IPS-15b (cell line): ENCODE results near the gene BCAS3.

ENCODE experiments used
- H3K27me3 ChIP-seq: one replicate; pipeline ENCODE4 v1.6.1; 2013; ENCODE audit warnings: low read length; ENCODE audit not compliant: control insufficient read depth, insufficient read depth
- H3K36me3 ChIP-seq: one replicate; pipeline ENCODE4 v1.6.1; 2013; ENCODE audit warnings: low read length; ENCODE audit not compliant: control insufficient read depth, insufficient read depth
- H3K4me1 ChIP-seq: one replicate; pipeline ENCODE4 v1.6.1; 2013; ENCODE audit warnings: mild to moderate bottlenecking, low read length; ENCODE audit not compliant: control insufficient read depth, insufficient read depth
- H3K4me3 ChIP-seq: one replicate; pipeline ENCODE4 v1.5.1; 2013; ENCODE audit warnings: low read depth, low read length
- H3K9ac ChIP-seq: one replicate; pipeline ENCODE4 v1.6.1; 2013; ENCODE audit warnings: low read depth, mild to moderate bottlenecking, low read length
- H3K9me3 ChIP-seq: one replicate; pipeline ENCODE4 v1.6.1; 2013; ENCODE audit warnings: mild to moderate bottlenecking, low read length; ENCODE audit not compliant: control insufficient read depth, insufficient read depth

BCAS3 gene

DNA sequence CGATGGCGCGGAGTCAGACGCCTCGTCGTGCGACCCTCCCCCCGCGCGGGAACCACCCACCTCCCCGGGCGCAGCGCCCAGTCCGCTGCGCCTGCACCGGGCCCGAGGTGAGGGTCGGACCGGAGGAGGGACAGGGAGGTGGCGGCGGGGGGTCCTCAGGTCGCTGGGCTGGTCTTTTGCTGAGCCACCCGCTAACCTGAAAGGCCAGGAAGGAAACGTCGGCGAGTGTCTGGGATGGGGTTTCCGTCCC, 726.9 kb downstream of the BCAS3 start:
- Histone ChIP-seq H3K4me1 (no peaks in the 10 kb centered on the region), H3K4me3 (peak overlapping the region; percentile 37), H3K27me3 (peaks cover 94% of the 10 kb centered on the region), H3K36me3 (no peaks in the 10 kb centered on the region), H3K9me3 (no peaks in the 10 kb centered on the region), H3K9ac (no peak overlapping the region)

DNA sequence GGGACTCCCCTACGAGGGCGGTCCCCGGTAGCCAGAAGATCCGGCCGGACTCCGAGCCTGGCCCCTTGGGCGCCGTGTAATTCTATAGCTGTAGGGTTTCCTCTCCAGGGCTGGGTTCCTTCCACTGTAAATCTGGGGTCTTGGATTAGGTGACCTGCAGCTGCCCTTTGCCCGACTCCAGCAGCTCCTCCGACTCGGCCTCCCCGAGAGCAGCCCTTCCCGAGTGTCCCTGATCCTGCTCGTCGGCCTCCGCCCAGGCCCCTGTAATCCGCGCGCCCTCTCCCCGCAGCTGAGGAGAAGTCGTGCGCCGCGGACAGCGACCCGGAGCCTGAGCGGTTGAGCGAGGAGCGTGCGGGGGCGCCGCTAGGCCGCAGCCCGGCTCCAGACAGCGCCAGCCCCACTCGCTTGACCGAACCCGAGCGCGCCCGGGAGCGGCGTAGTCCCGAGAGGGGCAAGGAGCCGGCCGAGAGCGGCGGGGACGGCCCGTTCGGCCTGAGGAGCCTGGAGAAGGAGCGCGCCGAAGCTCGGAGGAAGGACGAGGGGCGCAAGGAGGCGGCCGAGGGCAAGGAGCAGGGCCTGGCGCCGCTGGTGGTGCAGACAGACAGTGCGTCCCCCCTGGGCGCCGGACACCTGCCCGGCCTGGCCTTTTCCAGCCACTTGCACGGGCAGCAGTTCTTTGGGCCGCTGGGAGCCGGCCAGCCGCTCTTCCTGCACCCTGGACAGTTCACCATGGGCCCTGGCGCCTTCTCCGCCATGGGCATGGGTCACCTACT, 727.4 kb downstream of the BCAS3 start:
- Histone ChIP-seq H3K36me3 (no peaks in the 10 kb centered on the region), H3K4me3 (peak overlapping the region; percentile 37), H3K9me3 (no peaks in the 10 kb centered on the region), H3K4me1 (no peaks in the 10 kb centered on the region), H3K9ac (no peak overlapping the region), H3K27me3 (peaks cover 97% of the 10 kb centered on the region)

DNA sequence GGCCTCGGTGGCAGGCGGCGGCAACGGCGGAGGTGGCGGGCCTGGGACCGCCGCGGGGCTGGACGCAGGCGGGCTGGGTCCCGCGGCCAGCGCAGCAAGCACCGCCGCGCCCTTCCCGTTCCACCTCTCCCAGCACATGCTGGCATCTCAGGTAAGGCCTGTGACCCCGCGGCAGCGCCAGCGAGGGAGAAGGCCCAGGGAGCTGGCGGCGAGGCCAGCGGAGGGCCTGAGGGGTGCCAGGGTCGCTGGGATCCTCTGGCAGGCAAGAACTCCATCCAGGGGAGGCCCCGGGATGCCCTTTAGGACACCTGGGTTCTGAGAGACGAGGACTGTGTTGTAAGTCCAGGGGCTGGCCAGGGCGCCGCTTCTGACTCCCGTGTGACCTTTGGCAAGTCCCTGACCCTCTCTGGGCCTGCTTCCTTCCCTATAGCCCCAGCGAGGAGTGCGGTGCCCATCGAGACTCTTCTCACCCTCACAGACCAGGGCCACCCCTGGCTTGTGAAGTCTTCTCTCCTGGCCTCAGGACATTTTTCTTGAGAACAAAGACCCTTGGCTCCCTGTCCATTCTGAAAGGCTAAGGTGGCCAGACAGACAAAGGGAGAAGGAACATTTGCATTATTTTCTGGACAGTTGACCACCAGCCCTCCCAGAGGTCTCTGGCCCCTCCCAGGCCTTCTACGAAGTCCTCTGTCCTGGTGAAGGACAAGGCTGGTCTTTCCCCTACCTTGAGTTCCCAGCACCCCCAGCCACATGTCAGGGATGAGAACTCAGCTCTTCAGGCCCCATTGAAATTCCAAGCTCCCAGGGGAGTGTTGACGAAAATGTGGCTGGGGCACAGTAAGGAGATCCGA, 728.3 kb downstream of the BCAS3 start:
- Histone ChIP-seq H3K9ac (no peak overlapping the region), H3K4me1 (no peaks in the 10 kb centered on the region), H3K27me3 (peaks cover 97% of the 10 kb centered on the region), H3K4me3 (no peak overlapping the region), H3K9me3 (no peaks in the 10 kb centered on the region), H3K36me3 (no peaks in the 10 kb centered on the region)

GRCh38 chr17:61406537-61406845, 728.8 kb downstream of the BCAS3 start:
- no peak overlapping the region for H3K9ac ChIP-seq
- no peaks in the 10 kb centered on the region for H3K36me3 ChIP-seq
- no peaks in the 10 kb centered on the region for H3K4me1 ChIP-seq
- H3K27me3 ChIP-seq = peaks cover 96% of the 10 kb centered on the region
- peak overlapping the region; percentile 5 for H3K4me3 ChIP-seq
- H3K9me3 ChIP-seq = no peaks in the 10 kb centered on the region

GRCh38 chr17:61406971-61407911, 729.6 kb downstream of the BCAS3 start:
- H3K27me3 ChIP-seq = peaks cover 93% of the 10 kb centered on the region
- no peaks in the 10 kb centered on the region for H3K4me1 ChIP-seq
- no peaks in the 10 kb centered on the region for H3K9me3 ChIP-seq
- no peaks in the 10 kb centered on the region for H3K36me3 ChIP-seq
- H3K9ac ChIP-seq = no peak overlapping the region
- peak overlapping the region; percentile 28 for H3K4me3 ChIP-seq

GRCh38 chr17:61408151-61409041, 730.7 kb downstream of the BCAS3 start:
- no peak overlapping the region for H3K9ac ChIP-seq
- peak overlapping the region; percentile 28 for H3K4me3 ChIP-seq
- H3K36me3 ChIP-seq = no peaks in the 10 kb centered on the region
- no peaks in the 10 kb centered on the region for H3K9me3 ChIP-seq
- peaks cover 88% of the 10 kb centered on the region for H3K27me3 ChIP-seq
- peaks cover 2% of the 10 kb centered on the region for H3K4me1 ChIP-seq

DNA sequence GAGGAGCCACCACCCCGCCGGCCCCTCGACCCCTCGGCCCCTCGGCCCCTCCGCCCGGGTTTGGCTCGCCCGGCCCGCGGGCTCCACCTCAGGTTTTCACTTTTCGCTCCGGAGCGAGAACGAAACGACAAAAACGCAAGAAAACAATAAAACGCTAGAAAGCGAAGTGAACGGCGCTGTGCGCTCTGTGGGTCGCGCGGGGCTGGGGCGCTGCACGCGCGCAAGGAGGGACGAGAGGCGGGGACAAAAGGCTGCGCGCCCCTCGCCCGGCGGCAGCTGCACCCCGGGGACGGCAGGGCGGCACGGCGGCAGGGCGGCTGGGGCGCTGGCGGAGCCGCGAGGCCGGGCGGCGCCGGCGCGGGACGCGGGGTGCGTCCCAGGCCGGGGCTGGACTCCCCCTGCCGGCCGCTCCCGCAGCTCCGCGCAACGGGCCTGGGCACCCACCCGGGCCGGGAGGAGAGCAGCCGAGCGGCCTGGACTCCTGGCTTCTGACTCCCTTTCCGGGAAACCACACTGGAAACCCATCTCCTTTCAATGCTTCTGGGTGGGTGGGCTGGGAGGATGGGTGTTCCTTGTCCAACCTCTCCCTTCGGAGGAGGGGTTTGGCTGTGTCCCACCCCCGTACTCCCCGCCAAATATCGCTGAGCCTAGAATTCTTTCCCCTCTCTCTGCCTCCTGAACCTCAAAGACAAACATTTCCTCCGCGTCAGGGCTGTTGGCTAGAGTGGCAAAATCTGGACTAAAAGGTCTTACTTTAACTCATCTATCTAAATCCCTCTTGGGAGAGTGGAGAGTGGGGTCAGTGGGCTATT, 731.9 kb downstream of the BCAS3 start:
- Histone ChIP-seq H3K9ac (no peak overlapping the region), H3K4me3 (peak overlapping the region; percentile 26), H3K27me3 (peaks cover 87% of the 10 kb centered on the region), H3K9me3 (no peaks in the 10 kb centered on the region), H3K4me1 (peaks cover 4% of the 10 kb centered on the region), H3K36me3 (no peaks in the 10 kb centered on the region)

DNA sequence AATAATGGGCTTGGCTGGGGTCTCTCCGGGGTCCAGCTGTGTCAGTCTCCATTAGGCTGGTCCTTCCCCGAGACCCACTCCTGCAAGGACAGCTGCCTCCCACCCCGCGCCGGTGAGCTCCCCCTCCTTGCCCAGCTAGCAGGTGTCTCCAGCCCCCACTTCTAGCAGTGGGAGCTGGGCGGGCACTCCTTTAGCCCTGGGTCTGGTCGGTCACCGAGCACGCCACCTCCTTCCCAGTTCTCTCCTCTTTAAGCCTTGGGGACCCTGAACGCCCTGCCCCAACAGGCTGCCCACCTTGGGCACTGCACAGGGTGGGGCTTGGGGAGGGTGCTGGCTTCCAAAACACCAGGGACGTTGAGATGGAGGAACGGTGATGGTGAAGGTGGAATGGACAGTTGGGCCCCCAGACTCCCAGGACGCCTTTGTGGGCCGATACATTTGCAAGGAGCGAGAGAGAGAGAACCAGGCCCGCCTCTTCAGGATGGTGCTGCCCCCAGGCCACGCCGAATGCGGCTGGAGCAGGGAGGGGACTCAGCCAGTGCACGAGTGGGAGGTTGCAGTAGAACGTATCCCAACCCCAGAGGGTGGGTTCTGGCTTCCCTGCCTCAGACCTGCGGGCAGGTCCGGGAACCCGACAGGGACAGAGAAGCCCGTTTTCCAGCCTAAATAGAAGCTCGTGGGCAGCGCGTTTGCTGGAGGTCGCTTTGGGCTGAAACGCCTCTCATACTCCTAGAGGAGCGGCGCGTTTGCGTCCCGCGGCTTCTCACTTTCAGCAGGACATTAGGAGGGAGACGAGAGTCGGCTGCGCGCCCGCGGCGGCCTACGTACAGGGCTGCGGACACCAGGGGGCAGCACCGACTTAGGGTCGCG, 732.7 kb downstream of the BCAS3 start:
- Histone ChIP-seq H3K4me1 (peaks cover 4% of the 10 kb centered on the region), H3K36me3 (no peaks in the 10 kb centered on the region), H3K9me3 (no peaks in the 10 kb centered on the region), H3K4me3 (peak overlapping the region; percentile 26), H3K27me3 (peaks cover 87% of the 10 kb centered on the region), H3K9ac (no peak overlapping the region)

- Histone ChIP-seq H3K36me3 (no peaks in the 10 kb centered on the region), H3K9ac (no peak overlapping the region), H3K4me1 (peaks cover 4% of the 10 kb centered on the region), H3K9me3 (no peaks in the 10 kb centered on the region), H3K27me3 (peaks cover 87% of the 10 kb centered on the region), H3K4me3 (peak overlapping the region; percentile 67)
Observed at GRCh38 chr17:61411011-61411260, 733.3 kb downstream of the BCAS3 start.
